GM12892 (cell line): ENCODE results near the gene MORC2.

ENCODE experiments used
- POLR2A ChIP-seq: IDR thresholded peaks from 2 replicates; pipeline ENCODE4 v1.6.1; 2011; ENCODE audit warnings: low read depth, low read length, control low read depth
- POLR2AphosphoS5 ChIP-seq: IDR thresholded peaks from 2 replicates; pipeline ENCODE4 v1.6.1; 2011; ENCODE audit warnings: low read depth, low read length, control low read depth

- TF ChIP-seq POLR2AphosphoS5: no peak
- no peak for TF ChIP-seq POLR2A
Measured at GRCh38 chr22:30893434-30894370, 74.9 kb downstream of the MORC2 start.
